ENCODE measurements around the gene VGLL3. TPM values are rescaled to one million over a fixed set of nuclear protein-coding genes. Genes with fewer than 3 reads are reported as not detected.

VGLL3 gene
- total RNA-seq, 1 donor = 223 TPM

DNA sequence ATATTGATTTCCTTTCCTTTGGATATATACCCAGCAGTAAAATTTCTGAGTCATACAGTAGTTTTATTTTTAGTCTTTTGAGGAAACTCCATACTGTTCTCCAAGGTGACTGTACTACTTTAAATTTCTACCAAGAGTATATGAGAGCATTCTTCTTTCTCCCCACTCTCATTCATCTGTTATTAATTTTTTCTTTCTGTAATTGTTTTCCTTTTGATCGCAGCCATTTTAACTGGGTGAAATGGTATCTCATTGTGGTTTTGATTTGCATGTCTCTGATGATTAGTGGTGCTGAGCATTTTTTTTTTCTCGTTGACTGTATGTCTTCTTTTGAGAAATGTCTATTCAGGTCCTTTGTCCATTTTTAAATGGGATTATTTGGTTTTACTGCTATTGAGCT is 18.3 kb upstream of the VGLL3 start:
- TF ChIP-seq, protein P1, sequence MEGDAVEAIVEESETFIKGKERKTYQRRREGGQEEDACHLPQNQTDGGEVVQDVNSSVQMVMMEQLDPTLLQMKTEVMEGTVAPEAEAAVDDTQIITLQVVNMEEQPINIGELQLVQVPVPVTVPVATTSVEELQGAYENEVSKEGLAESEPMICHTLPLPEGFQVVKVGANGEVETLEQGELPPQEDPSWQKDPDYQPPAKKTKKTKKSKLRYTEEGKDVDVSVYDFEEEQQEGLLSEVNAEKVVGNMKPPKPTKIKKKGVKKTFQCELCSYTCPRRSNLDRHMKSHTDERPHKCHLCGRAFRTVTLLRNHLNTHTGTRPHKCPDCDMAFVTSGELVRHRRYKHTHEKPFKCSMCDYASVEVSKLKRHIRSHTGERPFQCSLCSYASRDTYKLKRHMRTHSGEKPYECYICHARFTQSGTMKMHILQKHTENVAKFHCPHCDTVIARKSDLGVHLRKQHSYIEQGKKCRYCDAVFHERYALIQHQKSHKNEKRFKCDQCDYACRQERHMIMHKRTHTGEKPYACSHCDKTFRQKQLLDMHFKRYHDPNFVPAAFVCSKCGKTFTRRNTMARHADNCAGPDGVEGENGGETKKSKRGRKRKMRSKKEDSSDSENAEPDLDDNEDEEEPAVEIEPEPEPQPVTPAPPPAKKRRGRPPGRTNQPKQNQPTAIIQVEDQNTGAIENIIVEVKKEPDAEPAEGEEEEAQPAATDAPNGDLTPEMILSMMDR (IDR thresholded peaks at IDR 0.05; ENCODE audit: insufficient read depth, low read depth, low read length) = no peak
- H3K4me3 ChIP-seq (ENCODE audit: low read depth, low read length) = no peak overlapping the region
- no peak for DNase-seq (ENCODE audit: low read depth)

DNA sequence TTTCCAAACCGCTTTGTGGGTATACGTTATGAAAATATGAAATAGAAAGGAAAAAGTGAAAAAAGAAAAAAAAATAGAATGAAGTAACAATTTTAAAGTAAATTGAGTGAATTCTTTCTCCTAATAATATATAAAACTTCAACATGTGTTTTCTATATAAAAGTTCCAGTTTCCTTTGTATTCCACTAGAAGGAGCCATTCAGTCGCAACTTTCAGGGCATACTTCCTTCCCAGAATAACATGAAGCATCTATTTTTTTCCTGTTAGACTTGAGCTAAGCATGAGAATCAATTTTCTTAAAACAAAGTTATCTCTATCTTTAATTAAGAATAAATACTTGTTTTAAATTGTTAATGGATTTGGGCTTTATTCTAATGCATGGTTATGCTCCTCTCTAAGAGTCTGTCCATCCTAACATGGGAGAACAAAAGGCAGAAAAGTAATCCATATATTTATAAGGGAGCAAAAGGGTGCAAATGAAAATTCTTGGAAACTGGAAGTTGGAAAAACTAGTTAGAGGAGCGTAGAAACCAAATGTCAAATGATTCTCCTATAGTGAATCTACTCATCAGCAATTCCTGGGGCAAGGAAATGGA is 16.0 kb upstream of the VGLL3 start:
- no peak overlapping the region for H3K4me3 ChIP-seq (ENCODE audit: low read depth, low read length)
- TF ChIP-seq, protein P1 (IDR thresholded peaks at IDR 0.05; ENCODE audit: insufficient read depth, low read depth, low read length) = peak; percentile 56
- peak; percentile 51 for DNase-seq (ENCODE audit: low read depth)

DNA sequence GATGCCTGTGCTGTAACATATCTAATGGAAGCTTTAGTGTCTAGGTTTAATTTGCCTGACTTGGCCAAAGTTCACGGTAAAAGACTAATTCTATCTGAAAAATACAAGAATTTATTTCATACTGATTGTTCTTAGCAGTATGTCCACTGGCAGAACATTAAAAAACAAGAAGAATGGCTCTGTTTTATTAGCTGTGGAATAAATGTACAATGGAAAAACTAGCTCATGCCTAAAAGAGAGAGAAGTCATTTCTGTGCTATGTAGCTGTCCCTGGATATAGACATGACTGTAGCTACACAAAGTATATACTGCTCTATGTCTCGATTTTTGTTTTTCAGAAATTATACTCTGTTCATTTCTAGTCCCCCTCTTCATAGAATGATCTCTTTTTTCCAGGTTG is 13.9 kb upstream of the VGLL3 start:
- TF ChIP-seq, protein P1 (IDR thresholded peaks at IDR 0.05; ENCODE audit: insufficient read depth, low read depth, low read length) = no peak

DNA sequence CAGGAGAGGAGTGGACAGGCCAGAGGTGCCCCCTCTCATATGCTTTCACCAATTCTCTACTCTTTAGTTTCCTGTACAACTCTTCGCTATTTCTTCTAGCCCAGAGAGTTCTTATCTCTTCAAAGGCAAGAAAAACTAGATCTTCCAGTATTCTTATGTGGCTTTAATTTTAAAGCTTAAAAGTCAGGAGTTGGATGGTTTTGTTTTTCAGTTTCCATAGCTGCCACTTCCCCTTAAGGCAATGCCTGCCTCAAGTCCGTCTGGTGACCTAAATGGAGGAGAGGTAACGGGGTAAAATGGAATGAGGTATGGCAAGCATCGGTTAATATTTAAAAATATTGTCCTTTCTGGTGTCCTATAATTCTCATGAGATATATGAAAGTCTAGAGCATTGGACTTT is 11.4 kb upstream of the VGLL3 start:
- H3K4me3 ChIP-seq (ENCODE audit: low read depth, low read length) = no peak overlapping the region
- TF ChIP-seq, protein P1 (IDR thresholded peaks at IDR 0.05; ENCODE audit: insufficient read depth, low read depth, low read length) = no peak
- no peak for DNase-seq (ENCODE audit: low read depth)

More for the DNA sequence above, 13.9 kb upstream of the VGLL3 start:
- no peak for DNase-seq (ENCODE audit: low read depth)
- H3K4me3 ChIP-seq (ENCODE audit: low read depth, low read length) = no peak overlapping the region

DNA sequence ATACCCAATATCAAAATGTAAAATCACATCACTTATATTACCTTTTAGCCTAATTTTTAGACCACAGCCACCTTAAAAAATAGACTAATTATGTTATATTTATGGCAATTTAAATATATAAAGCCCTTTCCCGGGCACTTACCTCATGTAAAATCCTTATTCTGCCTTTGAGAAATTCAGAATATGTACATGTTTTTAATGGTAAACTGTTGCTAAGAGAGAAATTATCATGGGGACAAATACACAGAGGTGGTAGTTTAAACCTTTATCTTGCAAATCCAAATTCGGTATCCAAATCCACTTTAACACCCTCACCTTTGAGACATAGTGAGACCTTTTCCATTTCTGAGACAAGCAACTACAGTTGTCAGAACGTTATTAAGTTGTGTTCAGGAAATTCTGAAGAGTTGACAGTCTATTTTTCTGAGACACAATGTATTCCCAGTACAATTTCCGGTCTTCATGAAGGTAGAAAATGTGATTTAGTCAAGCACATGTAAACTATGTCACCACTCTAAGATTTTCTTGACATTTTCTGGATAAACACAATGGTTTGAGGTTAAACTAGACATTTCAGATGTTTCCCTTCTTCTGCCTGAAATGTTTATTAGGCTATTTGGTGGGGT is 10.6 kb upstream of the VGLL3 start:
- no peak overlapping the region for H3K4me3 ChIP-seq (ENCODE audit: low read depth, low read length)
- TF ChIP-seq, protein P1 (IDR thresholded peaks at IDR 0.05; ENCODE audit: insufficient read depth, low read depth, low read length) = no peak
- no peak for DNase-seq (ENCODE audit: low read depth)

DNA sequence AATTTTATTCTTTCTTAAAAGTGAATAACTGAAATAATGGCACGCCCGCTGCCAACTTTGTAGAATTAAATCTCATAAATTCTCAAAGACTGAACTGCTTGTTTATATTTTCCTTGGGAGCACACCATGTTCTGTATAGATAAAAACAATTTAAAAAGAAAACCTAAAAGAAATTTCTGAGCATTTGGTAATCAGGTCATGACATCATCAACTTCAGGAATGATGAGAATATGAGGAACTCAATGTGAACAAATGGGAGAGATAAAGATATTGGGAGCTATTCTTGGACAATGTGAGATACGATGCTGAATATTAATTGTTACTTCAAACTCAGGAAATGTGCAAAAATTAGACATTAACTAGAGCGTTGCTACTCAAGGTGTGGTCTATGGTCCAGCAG is 10.0 kb upstream of the VGLL3 start:
- TF ChIP-seq, protein P1 (IDR thresholded peaks at IDR 0.05; ENCODE audit: insufficient read depth, low read depth, low read length) = no peak
- H3K4me3 ChIP-seq (ENCODE audit: low read depth, low read length) = no peak overlapping the region
- no peak for DNase-seq (ENCODE audit: low read depth)

DNA sequence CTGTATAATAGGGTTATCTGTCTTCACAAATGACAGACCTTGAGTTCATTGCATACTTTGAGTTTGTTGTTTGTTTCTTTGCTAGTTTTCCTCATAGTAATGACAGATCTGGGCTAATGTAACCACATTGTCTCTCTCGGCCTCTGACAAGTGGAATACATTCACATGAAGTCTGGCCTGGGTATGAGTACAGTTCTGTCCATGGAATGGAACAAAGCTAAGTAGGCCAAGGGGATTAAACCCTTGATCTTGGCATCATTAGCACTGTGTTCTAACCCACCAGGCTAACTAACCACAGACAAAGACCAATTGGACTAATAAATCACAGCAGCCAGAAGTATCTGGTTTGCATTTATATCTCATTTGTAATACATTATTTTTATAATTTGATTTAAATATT is 7.6 kb upstream of the VGLL3 start:
- no peak for DNase-seq (ENCODE audit: low read depth)
- no peak overlapping the region for H3K4me3 ChIP-seq (ENCODE audit: low read depth, low read length)
- TF ChIP-seq, protein P1 (IDR thresholded peaks at IDR 0.05; ENCODE audit: insufficient read depth, low read depth, low read length) = no peak

Measured in fibroblast of villous mesenchyme (primary cell).